ENCODE measurements around the gene ANXA2. TPM values are rescaled to one million over a fixed set of nuclear protein-coding genes. Genes with fewer than 3 reads are reported as not detected.
"Not testable (repeated sequence)": the region's sequence is repeated elsewhere in the genome, so short reads cannot be mapped to it uniquely, and the experiment has no call there.

The ANXA2 gene
- 733 TPM for total RNA-seq

DNA sequence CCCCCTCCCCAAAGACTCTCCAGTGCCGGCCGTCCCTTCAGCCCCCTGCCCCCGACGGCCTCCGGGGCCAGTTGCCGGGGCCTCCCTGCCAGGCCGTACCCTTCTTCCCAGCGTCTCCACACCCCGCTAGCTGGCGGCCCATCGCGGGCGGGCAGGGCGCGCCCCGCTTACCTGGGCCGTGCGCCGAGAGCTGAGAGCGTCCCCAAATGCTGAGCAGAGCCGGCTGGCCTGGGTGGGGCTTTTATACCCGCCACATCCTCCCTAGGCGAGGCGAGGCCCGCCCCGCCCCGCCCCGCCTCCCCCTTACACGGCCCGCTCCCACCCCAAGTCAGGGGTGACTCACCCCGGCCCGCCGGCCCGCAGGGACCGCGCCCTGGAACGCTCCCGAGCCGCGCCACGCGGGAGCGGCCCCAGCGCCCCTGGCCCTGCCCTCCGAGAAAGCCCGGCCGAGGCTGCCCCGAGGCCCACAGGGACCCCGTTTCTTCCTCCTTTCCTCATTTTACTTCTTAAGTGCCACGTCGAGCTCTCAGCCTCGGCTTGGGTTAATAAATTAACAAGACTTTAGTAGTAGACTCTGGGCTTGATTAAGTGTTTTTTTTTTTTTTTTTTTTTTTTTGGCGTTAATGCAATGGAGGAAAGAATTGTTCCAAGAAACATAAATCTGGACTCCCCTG lies at the start of gene ANXA2:
Gene ANXA2, minus strand, starts transcription at position 215 of the 674 bp plus-strand sequence. CDS start 11,911 bp downstream, outside the sequence.
- DNase-seq (ENCODE audit: low spot score), result peak; percentile 86

DNA sequence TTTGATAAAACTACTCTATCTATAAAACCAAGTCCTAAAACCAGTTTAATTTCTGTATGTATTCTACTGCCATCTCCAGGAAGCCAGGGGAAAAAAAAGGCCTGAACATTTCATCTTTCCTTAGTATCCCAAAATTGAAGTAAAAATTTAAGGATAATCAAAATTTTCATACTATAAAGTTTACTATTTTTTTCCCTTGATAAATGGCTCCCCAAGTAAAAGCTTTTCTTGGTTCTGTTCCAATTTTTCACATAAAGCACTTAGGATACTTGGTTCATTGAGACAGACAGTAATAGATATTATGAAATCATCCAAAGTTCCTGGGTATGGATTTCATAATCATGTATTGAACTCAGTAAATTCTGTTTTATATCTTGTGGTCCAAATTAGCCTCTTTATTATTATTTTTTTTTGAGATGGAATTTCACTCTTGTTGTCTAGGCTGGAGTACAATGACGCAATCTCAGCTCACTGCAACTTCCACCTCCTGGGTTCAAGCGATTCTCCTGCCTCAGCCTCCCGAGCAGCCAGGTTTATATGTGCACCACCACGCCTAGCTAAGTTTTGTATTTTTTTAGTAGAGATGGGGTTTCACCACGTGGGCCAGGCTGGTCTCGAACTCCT lies 46.6 kb upstream of the ANXA2 start:
- DNase-seq (ENCODE audit: low spot score), result no peak

DNA sequence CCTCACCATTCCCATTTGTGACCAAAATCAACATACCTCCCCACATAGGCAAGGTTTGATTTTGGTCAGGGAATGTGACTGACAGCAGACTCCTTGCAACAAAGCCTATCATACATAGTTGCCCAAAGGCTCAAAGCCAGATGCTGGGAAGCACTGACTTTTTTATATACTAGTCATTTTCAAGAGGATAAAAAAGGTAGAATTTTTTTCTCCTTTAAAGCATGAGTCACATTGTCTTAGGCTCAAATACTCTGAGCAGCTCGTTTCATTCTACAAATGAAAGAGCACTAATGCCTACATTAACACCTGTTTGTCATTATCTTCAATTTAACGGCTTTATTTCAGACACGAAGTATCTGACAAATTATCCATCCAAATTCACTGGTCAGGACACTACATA lies 45.0 kb upstream of the ANXA2 start:
- no peak for DNase-seq (ENCODE audit: low spot score)

- DNase-seq (ENCODE audit: low spot score), result no peak
These were observed 44.4 kb upstream of the ANXA2 start for GRCh38 chr15:60442031-60442650.

DNA sequence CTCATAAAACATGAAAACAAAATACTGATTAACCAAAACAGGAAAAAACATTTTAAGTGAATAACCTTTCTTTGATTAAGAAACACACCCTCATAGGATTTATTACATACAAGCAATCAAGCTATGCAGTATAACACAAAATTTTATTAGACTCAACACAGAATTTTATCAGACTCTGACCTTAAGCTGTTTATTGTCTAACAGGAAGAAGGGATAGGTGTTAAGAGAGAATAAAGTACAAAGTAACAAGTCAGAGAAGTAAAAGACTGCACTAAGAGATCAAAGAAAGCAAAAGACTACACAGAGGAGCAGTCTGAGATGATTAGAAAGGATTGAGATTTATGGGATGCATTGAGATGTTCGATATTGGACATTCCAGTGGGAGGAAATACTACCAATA lies 43.5 kb upstream of the ANXA2 start:
- no peak for DNase-seq (ENCODE audit: low spot score)

DNA sequence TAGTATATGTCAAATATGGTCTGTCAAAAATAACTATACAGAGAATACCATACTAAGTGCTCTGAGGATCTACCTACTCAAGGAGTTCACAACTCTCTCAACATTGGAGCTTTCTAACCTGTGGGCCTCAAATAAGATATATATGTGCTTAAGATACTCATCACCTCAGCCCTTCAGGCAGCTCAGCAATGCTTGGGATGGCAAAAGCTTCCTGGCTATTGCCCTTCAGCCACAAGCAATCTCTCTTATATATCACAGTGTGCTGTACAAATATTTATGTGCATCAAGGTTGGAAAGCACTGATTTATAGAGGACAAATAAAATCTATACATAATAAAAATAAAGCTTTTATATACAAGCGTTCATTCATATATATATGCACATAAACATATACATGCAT lies 40.9 kb upstream of the ANXA2 start:
- DNase-seq (ENCODE audit: low spot score), result no peak

GRCh38 chr15:60428935-60429334 lies 31.1 kb upstream of the ANXA2 start:
- no peak for DNase-seq (ENCODE audit: low spot score)

GRCh38 chr15:60426870-60427508 lies 29.2 kb upstream of the ANXA2 start:
- DNase-seq (ENCODE audit: low spot score), result no peak

DNA sequence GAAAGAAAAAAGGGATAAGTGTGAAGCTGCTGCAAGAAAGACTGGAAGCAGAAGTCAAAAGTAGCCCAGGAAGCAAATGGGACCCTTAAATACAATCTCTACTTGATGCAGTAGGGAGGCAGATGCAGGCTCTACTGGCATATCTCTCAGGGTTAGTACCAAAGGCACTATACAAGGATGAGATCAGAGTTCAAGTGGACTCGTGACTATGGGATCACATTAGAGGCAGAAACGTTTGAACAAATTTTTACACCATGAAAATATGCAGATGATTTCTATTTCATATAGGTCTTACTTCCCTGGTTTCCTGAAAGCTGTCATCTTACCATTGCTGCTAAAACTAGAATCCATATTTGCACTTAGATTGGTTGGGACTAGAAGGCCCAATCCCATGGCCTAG lies 27.7 kb upstream of the ANXA2 start:
- DNase-seq (ENCODE audit: low spot score), result no peak

GRCh38 chr15:60424006-60424405 lies 26.2 kb upstream of the ANXA2 start:
- no peak for DNase-seq (ENCODE audit: low spot score)

- DNase-seq (ENCODE audit: low spot score), result no peak
These were observed 25.8 kb upstream of the ANXA2 start for GRCh38 chr15:60423537-60423936.

DNA sequence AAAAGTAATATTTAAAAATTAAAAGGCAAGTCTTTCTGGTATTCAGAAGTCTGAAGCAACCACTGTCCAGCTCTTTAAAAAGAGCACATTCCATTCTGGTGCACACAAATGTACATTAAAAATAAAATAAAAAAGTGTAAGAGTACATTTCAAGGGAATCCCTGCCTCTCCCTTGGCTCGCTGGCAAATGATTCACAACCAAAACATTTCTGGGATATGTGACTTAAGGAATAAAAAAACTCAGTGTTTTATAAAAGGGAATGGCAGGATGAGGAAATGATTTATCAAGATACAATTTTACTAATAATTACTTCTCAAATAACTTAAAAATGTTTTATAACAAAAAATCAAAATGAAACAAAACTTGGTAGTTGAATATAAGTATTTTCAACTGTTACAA lies 23.8 kb upstream of the ANXA2 start:
- DNase-seq (ENCODE audit: low spot score), result no peak

- DNase-seq (ENCODE audit: low spot score), result no peak
These were observed 22.5 kb upstream of the ANXA2 start for GRCh38 chr15:60420203-60420716.

DNA sequence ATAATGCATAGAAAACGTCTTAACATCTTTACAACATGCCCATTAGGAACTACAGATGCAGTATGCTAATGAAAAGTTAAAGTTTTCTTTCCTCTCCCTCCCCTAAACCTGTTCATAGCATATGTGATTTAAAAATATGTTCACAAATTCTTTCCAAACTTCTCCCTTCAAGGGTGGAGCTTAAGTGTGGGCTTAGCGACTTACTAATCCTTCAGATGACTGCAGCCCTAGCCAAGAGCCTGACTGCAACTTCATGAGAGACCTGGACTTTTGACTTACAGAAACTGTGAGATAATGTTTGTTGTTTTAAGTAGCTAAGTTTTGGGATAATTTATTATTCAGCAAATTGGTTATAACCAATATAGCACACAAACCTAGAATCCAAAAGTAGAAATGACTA lies 22.0 kb upstream of the ANXA2 start:
- DNase-seq (ENCODE audit: low spot score), result no peak

DNA sequence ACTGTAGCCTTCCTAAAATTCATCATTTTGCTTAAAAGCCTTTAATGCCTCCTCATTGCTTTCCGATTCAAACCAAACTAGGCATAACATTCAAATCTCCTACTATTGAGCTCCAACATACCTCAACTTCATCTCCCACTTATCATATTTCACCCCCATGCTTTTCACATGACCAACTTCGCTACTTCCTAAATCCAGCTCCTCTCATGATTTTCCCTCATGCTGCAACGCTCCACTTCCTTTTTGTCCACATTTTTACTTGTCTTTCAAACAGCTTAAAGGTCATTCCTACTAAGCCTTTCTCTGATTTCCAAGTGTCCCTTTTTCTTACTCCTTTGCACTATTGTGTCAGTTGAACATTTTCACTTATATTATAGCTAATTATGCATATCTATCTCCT lies 20.3 kb upstream of the ANXA2 start:
- no peak for DNase-seq (ENCODE audit: low spot score)

GRCh38 chr15:60417112-60417511 lies 19.3 kb upstream of the ANXA2 start:
- DNase-seq (ENCODE audit: low spot score), result no peak

GRCh38 chr15:60416484-60416883 lies 18.7 kb upstream of the ANXA2 start:
- DNase-seq (ENCODE audit: low spot score), result no peak

DNA sequence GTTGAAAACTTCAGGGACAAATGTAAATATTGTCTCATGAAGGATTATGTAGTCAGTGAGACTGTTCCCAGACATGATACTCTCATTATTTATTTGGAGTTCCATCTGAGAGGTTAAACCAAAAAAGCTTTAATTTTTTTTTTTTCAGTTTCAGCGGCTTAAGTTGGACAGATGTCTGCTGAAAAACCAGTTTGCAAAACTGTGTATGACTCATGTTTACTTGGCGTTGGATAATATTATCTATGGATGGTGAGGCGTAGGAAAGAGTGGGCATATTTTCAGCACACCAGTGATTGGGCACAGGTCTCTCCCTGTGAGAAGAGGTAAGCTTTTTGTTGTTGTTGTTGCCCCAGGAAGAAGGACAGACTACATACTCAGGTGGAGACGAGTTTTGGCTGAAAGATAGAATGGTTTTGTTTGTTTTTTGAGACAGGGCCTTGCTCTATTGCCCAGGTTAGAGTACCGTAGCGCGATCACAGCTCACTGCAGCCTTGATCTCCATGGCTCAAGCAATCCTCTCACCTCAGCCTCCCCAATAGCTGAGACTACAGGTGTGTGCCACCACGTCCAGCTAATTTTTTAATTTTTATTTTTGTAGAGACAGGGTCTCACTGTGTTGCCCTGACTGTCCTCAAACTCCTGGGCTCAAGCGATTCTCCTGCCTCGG lies 16.4 kb upstream of the ANXA2 start:
- no peak for DNase-seq (ENCODE audit: low spot score)

- no peak for DNase-seq (ENCODE audit: low spot score)
These were observed 15.5 kb upstream of the ANXA2 start for GRCh38 chr15:60413231-60413824.

DNA sequence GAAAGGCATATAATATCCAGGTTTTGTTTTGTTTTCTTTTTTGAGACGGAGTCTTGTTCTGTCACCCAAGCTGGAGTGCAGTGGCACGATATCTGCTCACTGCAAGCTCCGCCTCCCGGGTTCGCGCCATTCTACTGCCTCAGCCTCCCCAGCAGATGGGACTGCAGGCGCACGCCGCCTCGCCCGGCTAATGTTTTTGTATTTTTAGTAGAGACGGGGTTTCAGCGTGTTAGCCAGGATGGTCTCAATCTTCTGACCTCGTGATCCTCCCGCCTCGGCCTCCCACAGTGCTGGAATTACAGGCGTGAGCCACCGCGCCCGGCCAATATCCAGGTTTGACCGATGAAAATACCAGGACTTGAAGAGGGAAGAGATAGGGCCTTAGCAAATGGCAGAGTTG lies 15.0 kb upstream of the ANXA2 start:
- DNase-seq (ENCODE audit: low spot score), result not testable (repeated sequence)

- DNase-seq (ENCODE audit: low spot score), result no peak
These were observed 14.1 kb upstream of the ANXA2 start for GRCh38 chr15:60411774-60412425.
